IMR-90 (cell line): ENCODE results near the gene FOXP1. TPM values are rescaled to one million over a fixed set of nuclear protein-coding genes. Genes with fewer than 3 reads are reported as not detected.

Experiments
- ATAC-seq: fragments of 200-7000 bp; cut with Tn5 transposase; 2 replicates; pipeline ENCODE4 v1.9.1; 2020; ENCODE audit warnings: low read depth, mild to moderate bottlenecking, moderate library complexity
- BruUV-seq: library from RNA; stranded (reverse); fragments of 400-500 nt; replicated peaks from 2 replicates; lab custom pipeline; 2021; lab: Mats Ljungman, UMichigan
- CTCF ChIA-PET: fragments of 300-600 bp; formaldehyde crosslinking; extraction: SDS; loops from one replicate; lab custom pipeline; 2021; ENCODE audit warnings: antibody characterized with exemption; lab: Yijun Ruan, JAX
- POLR2A ChIA-PET: fragments of 300-600 bp; sonication (Branson Sonifier 250); formaldehyde crosslinking; loops from one replicate; lab custom pipeline; 2022; ENCODE audit warnings: antibody characterized with exemption; ENCODE audit not compliant: unreplicated experiment; lab: Charles Lee
- DNase-seq: peaks from one replicate; pipeline ENCODE4 v3.0.0; 2013
- H2AFZ ChIP-seq: replicated peaks from 2 replicates; pipeline ENCODE3; 2013; ENCODE audit warnings: low read length, mild to moderate bottlenecking; ENCODE audit not compliant: poor library complexity
- H2AK5ac ChIP-seq: 2 replicates; pipeline ENCODE4 v1.6.1; 2013; ENCODE audit warnings: low read depth, low read length, inconsistent platforms
- H2AK9ac ChIP-seq: replicated peaks from 2 replicates; pipeline ENCODE3; 2013; ENCODE audit warnings: mild to moderate bottlenecking, low read depth, low read length, moderate library complexity; ENCODE audit not compliant: poor library complexity
- H2BK120ac ChIP-seq: 2 replicates; pipeline ENCODE4 v1.6.1; 2013; ENCODE audit warnings: low read depth, low read length, inconsistent platforms
- H2BK15ac ChIP-seq: 3 replicates; pipeline ENCODE4 v1.6.1; 2013; ENCODE audit warnings: low read depth, low read length, inconsistent platforms
- H2BK20ac ChIP-seq: 2 replicates; pipeline ENCODE4 v1.6.1; 2013; ENCODE audit warnings: low read depth, mild to moderate bottlenecking, inconsistent platforms, low read length, moderate library complexity
- H2BK5ac ChIP-seq: 2 replicates; pipeline ENCODE4 v1.6.1; 2013; ENCODE audit warnings: mild to moderate bottlenecking, low read depth, low read length, inconsistent platforms; ENCODE audit not compliant: poor library complexity, severe bottlenecking
- H3K14ac ChIP-seq: replicated peaks from 2 replicates; pipeline ENCODE4 v1.6.1; 2013; ENCODE audit warnings: low read depth, low read length, inconsistent platforms
- H3K18ac ChIP-seq: 2 replicates; pipeline ENCODE4 v1.6.1; 2013; ENCODE audit warnings: low read depth, low read length, control low read depth
- H3K23ac ChIP-seq: 2 replicates; pipeline ENCODE4 v1.6.1; 2013; ENCODE audit warnings: low read depth, low read length, inconsistent platforms
- H3K27ac ChIP-seq: 2 replicates; pipeline ENCODE4 v1.5.1; 2013; ENCODE audit warnings: mild to moderate bottlenecking, control low read depth, low read length; ENCODE audit not compliant: insufficient read depth
- H3K27me3 ChIP-seq: 2 replicates; pipeline ENCODE4 v1.6.1; 2013; ENCODE audit warnings: low read length; ENCODE audit not compliant: control insufficient read depth, insufficient read depth
- H3K36me3 ChIP-seq: 2 replicates; pipeline ENCODE4 v1.6.1; 2013; ENCODE audit warnings: low read length, mixed read lengths; ENCODE audit not compliant: control insufficient read depth, insufficient read depth
- H3K4ac ChIP-seq: 2 replicates; pipeline ENCODE4 v1.6.1; 2013; ENCODE audit warnings: low read depth, low read length, inconsistent platforms
- H3K4me1 ChIP-seq: 2 replicates; pipeline ENCODE4 v1.6.1; 2013; ENCODE audit warnings: low read length, mixed read lengths; ENCODE audit not compliant: control insufficient read depth, insufficient read depth
- H3K4me2 ChIP-seq: 2 replicates; pipeline ENCODE4 v1.6.1; 2013; ENCODE audit warnings: low read depth, mild to moderate bottlenecking, control low read depth, low read length, moderate library complexity
- H3K4me3 ChIP-seq: 2 replicates; pipeline ENCODE4 v1.5.1; 2013; ENCODE audit warnings: low read depth, mild to moderate bottlenecking, control low read depth, low read length, moderate library complexity; ENCODE audit not compliant: insufficient read depth
- H3K56ac ChIP-seq: 2 replicates; pipeline ENCODE4 v1.6.1; 2013; ENCODE audit warnings: low read length, inconsistent platforms; ENCODE audit not compliant: insufficient read depth; ENCODE audit errors: extremely low read depth
- H3K79me1 ChIP-seq, 2 experiments: 2 replicates each; pipeline ENCODE4 v1.6.1; 2013; ENCODE audit warnings: low read length in 2 of 2, inconsistent platforms in 1 of 2, low read depth in 1 of 2
- H3K9ac ChIP-seq: 2 replicates; pipeline ENCODE4 v1.6.1; 2013; ENCODE audit warnings: low read depth, low read length, control low read depth
- H3K9me1 ChIP-seq: 2 replicates; pipeline ENCODE4 v1.6.1; 2013; ENCODE audit warnings: low read length, inconsistent platforms; ENCODE audit not compliant: insufficient read depth
- H3K9me3 ChIP-seq: 2 replicates; pipeline ENCODE4 v1.6.1; 2013; ENCODE audit warnings: low read length; ENCODE audit not compliant: control insufficient read depth, insufficient read depth
- H4K20me1 ChIP-seq: 2 replicates; pipeline ENCODE4 v1.6.1; 2013; ENCODE audit warnings: low read length, inconsistent platforms; ENCODE audit not compliant: insufficient read depth
- H4K5ac ChIP-seq: 2 replicates; pipeline ENCODE4 v1.6.1; 2013; ENCODE audit warnings: mild to moderate bottlenecking, low read depth, low read length, control low read depth
- H4K8ac ChIP-seq, 2 experiments: 2 replicates each; pipeline ENCODE4 v1.6.1; 2013; ENCODE audit warnings: low read depth in 2 of 2, low read length in 2 of 2, control low read depth in 1 of 2, inconsistent platforms in 1 of 2
- H4K91ac ChIP-seq: 2 replicates; pipeline ENCODE4 v1.6.1; 2013; ENCODE audit warnings: low read depth, low read length, inconsistent platforms; ENCODE audit not compliant: insufficient read depth
- BHLHE40 ChIP-seq: fragments of 150-350 bp; IDR thresholded peaks from 2 replicates; pipeline ENCODE4 v1.6.1; 2016; ENCODE audit warnings: mild to moderate bottlenecking, low read depth, low read length
- CEBPB ChIP-seq: IDR thresholded peaks from 2 replicates; pipeline ENCODE4 v1.6.1; 2012; ENCODE audit warnings: low read depth, low read length, improper control_type of control experiment
- CTCF ChIP-seq: conservative IDR thresholded peaks from 2 replicates; pipeline ENCODE4 v1.5.1; 2012; ENCODE audit warnings: mild to moderate bottlenecking, low read depth, low read length, improper control_type of control experiment
- ELK1 ChIP-seq: fragments of 150-350 bp; IDR thresholded peaks from 2 replicates; pipeline ENCODE4 v1.6.1; 2016; ENCODE audit warnings: low read depth, mild to moderate bottlenecking, low read length, moderate library complexity, borderline replicate concordance
- FOS ChIP-seq: fragments of 150-350 bp; IDR thresholded peaks from 2 replicates; pipeline ENCODE4 v1.6.1; 2016; ENCODE audit warnings: low read depth, low read length
- MAFK ChIP-seq: IDR thresholded peaks from 2 replicates; pipeline ENCODE4 v1.6.1; 2012; ENCODE audit warnings: low read depth, low read length, improper control_type of control experiment
- MXI1 ChIP-seq: IDR thresholded peaks from 2 replicates; pipeline ENCODE4 v1.6.1; 2012; ENCODE audit warnings: low read depth, mild to moderate bottlenecking, low read length, moderate library complexity, borderline replicate concordance
- NFE2L2 ChIP-seq: fragments of 150-350 bp; IDR thresholded peaks from 2 replicates; pipeline ENCODE4 v1.6.1; 2016; ENCODE audit warnings: low read depth, mild to moderate bottlenecking, low read length
- RAD21 ChIP-seq: IDR thresholded peaks from 2 replicates; pipeline ENCODE4 v1.6.1; 2012; ENCODE audit warnings: low read length, improper control_type of control experiment
- WGBS, 2 experiments: methylation state at CpG; one replicate each; pipeline versions ENCODE4 v1.1.5 to v1.1.7; 2013; ENCODE audit warnings: missing lambda C conversion rate in 2 of 2; ENCODE audit not compliant: insufficient read length in 1 of 2; ENCODE audit errors: extremely low coverage in 2 of 2; 5-methylcytosine and 5-hydroxymethylcytosine counted together
- dilution Hi-C: fragments of 300-500 bp; cut with HindIII; formaldehyde crosslinking; loops from one replicate; pipeline ENCODE4 v1.14.3; 2018; ENCODE audit warnings: low sequenced_read_pairs; ENCODE audit not compliant: unreplicated experiment
- in situ Hi-C: fragments of 300-500 bp; cut with MboI; formaldehyde crosslinking; loops from 3 replicates; pipeline ENCODE4 v1.14.3; 2019; ENCODE audit warnings: low sequenced_read_pairs, inconsistent platforms, mixed read lengths
- intact Hi-C: fragments of 100-400 bp; cut with micrococcal nuclease; formaldehyde crosslinking; loops from 2 replicates; pipeline ENCODE4 v1.10.0; 2022
- polyA plus RNA-seq, 3 experiments: library from polyadenylated mRNA; depleted of rRNA; stranded (reverse); fragments of >200 nt; gene quantifications; 2 replicates each; pipeline ENCODE4 v1.2.3, GENCODE V29; 2012; ENCODE audit warnings: low replicate concordance in 1 of 3
- total RNA-seq: library from RNA; depleted of rRNA; stranded (reverse); fragments of >200 nt; gene quantifications from 2 replicates; pipeline ENCODE4 v1.2.3, GENCODE V29; 2012

FOXP1 gene
- total and polyA plus RNA-seq, 2 of the 4 experiments (the other 2 are of a cell fraction), result 37.0 to 132 TPM

- ChIA-PET CTCF (interaction anchor here (0.5 to 0.6 kb wide), 2 partner anchors 56 to 255 kb away, joined by 3 read pairs; no protein-coding TSS in a partner anchor), POLR2A (no interaction called here)
- Histone ChIP-seq H2AK9ac (no peak overlapping the region), H4K8ac (no peak overlapping the region), H2BK15ac (no peak overlapping the region), H3K4me1 (peaks cover under 1% of the 10 kb centered on the region; the same call in 1 of the 2 replicates), H4K20me1 (no peaks in the 10 kb centered on the region), H3K18ac (no peak overlapping the region), H2BK20ac (no peak overlapping the region), H3K23ac (no peak overlapping the region), H4K5ac (no peak overlapping the region), H2AFZ (no peak overlapping the region), H3K36me3 (no peaks in the 10 kb centered on the region), H2BK120ac (no peak overlapping the region), H3K27me3 (peaks cover 2% of the 10 kb centered on the region), H3K4ac (no peak overlapping the region), H3K79me1 (no peaks in the 10 kb centered on the region), H3K9me3 (peaks cover 4% of the 10 kb centered on the region), H3K14ac (no peak overlapping the region), H3K9ac (no peak overlapping the region), H2AK5ac (no peak overlapping the region), H3K9me1 (peaks cover 2% of the 10 kb centered on the region; the same call in 1 of the 2 replicates), H3K4me2 (no peak overlapping the region), H4K91ac (no peak overlapping the region), H3K27ac (no peak overlapping the region), H3K56ac (no peak overlapping the region), H2BK5ac (no peak overlapping the region), H3K4me3 (no peak overlapping the region)
- dilution Hi-C loops, result no loop called here
- ATAC-seq (no peak), DNase-seq (no peak)
- TF ChIP-seq BHLHE40 (no peak), ELK1 (no peak), CTCF (no peak), FOS (no peak), MXI1 (no peak), NFE2L2 (no peak), CEBPB (no peak), RAD21 (no peak), MAFK (no peak)
- WGBS, 2 experiments, result no CpG with 5 or more reads among the region's 5 CpGs
- BruUV-seq, result no TSS peak
- in situ Hi-C loops, result loop anchor here (25.0 kb wide), 1 partner anchor 894 kb away; no protein-coding TSS in a partner anchor
- intact Hi-C loops, result no loop called here
Observed at GRCh38 chr3:71606582-71606981, 23.1 kb upstream of the FOXP1 start.
